Measurements from ENCODE around the gene GRIK3.

Gene GRIK3

DNA sequence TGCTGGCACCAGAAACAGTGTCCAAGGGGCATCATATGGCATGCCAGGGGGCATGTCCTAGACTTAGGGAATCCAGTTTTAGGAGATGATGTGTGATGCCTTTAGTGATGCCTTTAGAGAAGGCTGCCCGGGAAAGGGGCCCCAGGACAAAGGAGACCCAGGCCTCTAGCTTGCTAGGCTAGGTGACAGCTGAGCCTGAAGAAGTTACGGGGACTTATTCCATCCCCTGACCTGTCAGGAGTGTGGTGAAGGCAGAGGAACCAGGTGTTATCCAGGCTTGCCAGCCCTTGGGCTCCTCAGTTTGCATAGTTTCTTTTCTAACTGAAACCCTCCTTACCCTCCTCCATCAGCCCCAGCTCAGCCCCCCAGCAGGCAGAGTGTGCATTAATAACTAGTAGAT, 281.9 kb downstream of the GRIK3 start:
- no peak for DNase-seq

GRCh38 chr1:36751525-36751924, 282.8 kb downstream of the GRIK3 start:
- DNase-seq, result peak; percentile 51

GRCh38 chr1:36748466-36748865, 285.8 kb downstream of the GRIK3 start:
- no peak for DNase-seq

All from NCI-H774 (cell line).